ENCODE results near the gene RPS14.
A peak's percentile ranks its signal among the peaks of the same experiment; 100 is the strongest.

The RPS14 gene

DNA sequence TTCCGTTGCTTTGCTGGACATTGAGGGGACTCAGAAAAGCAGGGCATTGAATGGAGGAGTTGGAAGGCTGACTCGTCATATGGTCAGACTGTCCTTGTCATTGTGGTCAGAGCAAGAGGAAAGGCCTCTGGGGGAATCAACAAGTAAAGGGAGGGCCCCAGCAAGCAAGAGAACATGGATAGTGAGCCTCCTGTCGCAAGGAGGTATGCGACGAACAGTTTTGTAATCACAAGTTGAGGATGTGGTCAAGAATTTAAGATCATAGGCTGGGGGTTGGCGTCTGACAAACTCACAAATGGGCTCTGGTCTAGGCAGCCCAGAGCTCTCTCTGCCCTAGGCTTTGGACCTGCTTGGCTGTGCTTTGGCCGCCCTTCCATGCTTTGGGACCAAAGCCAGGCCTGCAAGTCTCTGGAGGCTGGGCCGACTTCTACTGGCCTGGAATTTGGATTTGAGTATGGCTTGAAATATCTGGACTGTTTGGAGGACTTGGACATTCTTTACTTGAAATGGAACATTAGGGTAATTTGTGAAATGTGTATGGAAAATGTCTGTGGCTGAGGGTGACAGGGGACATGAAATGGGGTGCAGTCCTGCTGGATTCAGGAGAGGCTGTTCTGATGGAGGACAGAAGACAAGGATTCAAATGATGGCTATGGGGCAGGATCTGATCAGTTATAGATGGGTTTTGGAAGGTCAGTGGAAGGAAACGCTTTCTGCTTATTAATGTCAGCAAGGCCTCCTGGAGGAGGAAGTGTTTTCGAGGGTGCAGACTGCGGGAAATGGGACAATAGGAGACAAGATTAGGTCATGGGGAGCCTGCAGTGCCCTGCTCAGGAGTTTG lies 39.2 kb upstream of the RPS14 start:
- CTCF ChIA-PET, result interaction anchor here (1.2 to 6.5 kb wide), 9 partner anchors 9 to 73 kb away, joined by 3 to 45 read pairs (median 6); partner anchors contain the start of gene RPS14
- DNase-seq (ENCODE audit: extremely low spot score), result no peak
- TF ChIP-seq, protein P1, sequence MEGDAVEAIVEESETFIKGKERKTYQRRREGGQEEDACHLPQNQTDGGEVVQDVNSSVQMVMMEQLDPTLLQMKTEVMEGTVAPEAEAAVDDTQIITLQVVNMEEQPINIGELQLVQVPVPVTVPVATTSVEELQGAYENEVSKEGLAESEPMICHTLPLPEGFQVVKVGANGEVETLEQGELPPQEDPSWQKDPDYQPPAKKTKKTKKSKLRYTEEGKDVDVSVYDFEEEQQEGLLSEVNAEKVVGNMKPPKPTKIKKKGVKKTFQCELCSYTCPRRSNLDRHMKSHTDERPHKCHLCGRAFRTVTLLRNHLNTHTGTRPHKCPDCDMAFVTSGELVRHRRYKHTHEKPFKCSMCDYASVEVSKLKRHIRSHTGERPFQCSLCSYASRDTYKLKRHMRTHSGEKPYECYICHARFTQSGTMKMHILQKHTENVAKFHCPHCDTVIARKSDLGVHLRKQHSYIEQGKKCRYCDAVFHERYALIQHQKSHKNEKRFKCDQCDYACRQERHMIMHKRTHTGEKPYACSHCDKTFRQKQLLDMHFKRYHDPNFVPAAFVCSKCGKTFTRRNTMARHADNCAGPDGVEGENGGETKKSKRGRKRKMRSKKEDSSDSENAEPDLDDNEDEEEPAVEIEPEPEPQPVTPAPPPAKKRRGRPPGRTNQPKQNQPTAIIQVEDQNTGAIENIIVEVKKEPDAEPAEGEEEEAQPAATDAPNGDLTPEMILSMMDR (IDR thresholded peaks at IDR 0.05; ENCODE audit: control extremely low read depth, extremely low read depth, low read depth, missing control alignments), result no peak
- POLR2A ChIA-PET, result interaction anchor here (1.4 to 1.6 kb wide), 2 partner anchors 10 to 76 kb away, joined by 5 read pairs; partner anchors contain the start of gene CD74

- ChIA-PET CTCF (interaction anchor here (0.7 to 6.5 kb wide), 9 partner anchors 9 to 214 kb away, joined by 3 to 45 read pairs (median 3); partner anchors contain the start of gene RBM22), POLR2A (interaction anchor here (0.6 kb wide), 1 partner anchor 77 kb away, joined by 3 read pairs; no protein-coding TSS in a partner anchor)
- DNase-seq (ENCODE audit: extremely low spot score), result peak; percentile 41
- TF ChIP-seq, protein P1 (IDR thresholded peaks at IDR 0.05; ENCODE audit: control extremely low read depth, extremely low read depth, low read depth, missing control alignments), result peak; percentile 12
These were observed 37.9 kb upstream of the RPS14 start for GRCh38 chr5:150487199-150488061.

- TF ChIP-seq, protein P1 (IDR thresholded peaks at IDR 0.05; ENCODE audit: control extremely low read depth, extremely low read depth, low read depth, missing control alignments), result no peak
- POLR2A ChIA-PET, result interaction anchor here (0.6 to 0.8 kb wide), 2 partner anchors 40 to 76 kb away, joined by 3 read pairs; no protein-coding TSS in a partner anchor
- DNase-seq (ENCODE audit: extremely low spot score), result peak; percentile 60
- CTCF ChIA-PET, result interaction anchor here (1.0 to 6.5 kb wide), 10 partner anchors 7 to 214 kb away, joined by 3 to 45 read pairs (median 4); partner anchors contain the start of gene RBM22
These were observed 37.1 kb upstream of the RPS14 start for GRCh38 chr5:150486402-150487198.

GRCh38 chr5:150485693-150486401 lies 36.3 kb upstream of the RPS14 start:
- TF ChIP-seq, protein P1 (IDR thresholded peaks at IDR 0.05; ENCODE audit: control extremely low read depth, extremely low read depth, low read depth, missing control alignments), result no peak
- ChIA-PET POLR2A (interaction anchor here (0.8 kb wide), 1 partner anchor 40 kb away, joined by 3 read pairs; no protein-coding TSS in a partner anchor), CTCF (interaction anchor here (0.8 to 2.5 kb wide), 7 partner anchors 8 to 87 kb away, joined by 3 to 7 read pairs (median 4); no protein-coding TSS in a partner anchor)
- DNase-seq (ENCODE audit: extremely low spot score), result peak; percentile 56

DNA sequence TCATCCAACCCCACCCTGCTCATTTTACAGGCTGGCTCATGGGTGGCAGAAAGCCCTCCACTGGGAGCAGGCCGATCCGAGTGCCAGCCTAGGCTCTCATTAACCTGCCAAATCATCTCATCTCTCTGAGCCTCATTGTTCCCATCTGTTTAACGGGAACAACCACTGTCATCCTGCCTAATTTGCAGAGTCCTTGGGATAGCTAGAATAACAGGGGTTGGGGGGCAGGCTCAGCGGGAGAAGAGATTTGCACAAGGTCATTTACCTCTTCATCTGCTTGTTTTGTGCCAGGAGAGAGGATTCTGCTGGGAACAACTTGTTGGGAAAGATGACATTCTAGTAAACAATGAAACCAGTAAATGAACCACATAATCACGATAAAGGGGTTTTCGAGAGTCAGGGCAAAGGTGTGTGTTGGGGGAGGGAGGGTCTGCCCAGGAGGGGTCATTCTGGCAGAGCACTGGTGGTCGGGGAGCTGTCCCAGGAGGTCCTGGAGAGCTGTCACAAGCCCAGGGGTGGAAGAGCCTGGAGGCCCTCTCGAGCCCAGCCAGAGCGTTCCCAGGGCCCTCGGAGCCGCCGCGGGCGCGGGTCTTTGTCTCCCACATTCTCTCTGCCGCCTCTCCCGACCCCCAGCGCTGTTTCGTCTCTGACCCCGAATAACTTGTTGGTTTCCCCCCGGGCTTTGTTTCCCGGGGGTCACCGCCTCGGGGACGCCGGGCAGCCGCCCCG lies 35.6 kb upstream of the RPS14 start:
- ChIA-PET CTCF (interaction anchor here (0.8 to 2.5 kb wide), 8 partner anchors 9 to 86 kb away, joined by 3 to 7 read pairs (median 4); no protein-coding TSS in a partner anchor), POLR2A (no interaction called here)
- no peak for DNase-seq (ENCODE audit: extremely low spot score)
- TF ChIP-seq, protein P1 (IDR thresholded peaks at IDR 0.05; ENCODE audit: control extremely low read depth, extremely low read depth, low read depth, missing control alignments), result no peak
